Mammary epithelial cell (primary cell): Measurements from ENCODE around the gene GRB14.

Source experiments
- CTCF ChIP-seq, 2 donors: IDR thresholded peaks in 1 of 2; conservative IDR thresholded peaks in 1 of 2; 2 replicates each; pipeline ENCODE4 v1.5.1; 2011 to 2012; ENCODE audit warnings: inconsistent platforms in 2 of 2, low read length in 2 of 2, mild to moderate bottlenecking in 2 of 2, control low read depth in 1 of 2, low read depth in 1 of 2; ENCODE audit not compliant: insufficient read depth in 1 of 2; ENCODE audit errors: extremely low read depth in 1 of 2
- EZH2 ChIP-seq: IDR thresholded peaks from 2 replicates; pipeline ENCODE4 v1.6.1; 2012; ENCODE audit warnings: low read length, inconsistent platforms, borderline replicate concordance

GRCh38 chr2:164542581-164543021 lies 78.7 kb downstream of the GRB14 start:
- no peak for TF ChIP-seq CTCF (conservative IDR thresholded peaks at IDR 0.05 in 1 of 2, IDR thresholded peaks at IDR 0.05 in 1 of 2; ENCODE audit: extremely low read depth in 1 of 2, insufficient read depth in 1 of 2, low read depth in 1 of 2, low read length in 2 of 2)
- no peak for TF ChIP-seq EZH2
